DND-41 (cell line): ENCODE measurements around the gene PANX1.
A peak's percentile ranks its signal among the peaks of the same experiment; 100 is the strongest.

Experiments used
- ATAC-seq: fragments of 200-7000 bp; cut with Tn5 transposase; 3 replicates; pipeline ENCODE4 v1.9.1; 2021; ENCODE audit warnings: low read depth; ENCODE audit not compliant: insufficient read depth
- DNase-seq: peaks from one replicate; pipeline ENCODE4 v3.0.0-alpha.2; 2020
- H2AFZ ChIP-seq: 2 replicates; pipeline ENCODE4 v1.6.0; 2012; ENCODE audit warnings: low read depth, low read length
- H3K27ac ChIP-seq: 2 replicates; pipeline ENCODE4 v1.5.1; 2012; ENCODE audit warnings: low read length, inconsistent platforms
- H3K27me3 ChIP-seq: fragments of 200-600 bp; sonication (generic); 2 replicates; pipeline ENCODE4 v1.6.0; 2012; ENCODE audit warnings: low read length, mild to moderate bottlenecking, inconsistent platforms; ENCODE audit not compliant: insufficient read depth, poor library complexity
- H3K36me3 ChIP-seq: 2 replicates; pipeline ENCODE4 v1.5.1; 2012; ENCODE audit warnings: low read length, inconsistent platforms; ENCODE audit not compliant: insufficient read depth
- H3K4me1 ChIP-seq: 2 replicates; pipeline ENCODE4 v1.5.1; 2012; ENCODE audit warnings: mild to moderate bottlenecking, low read length; ENCODE audit not compliant: insufficient read depth
- H3K4me2 ChIP-seq: 2 replicates; pipeline ENCODE4 v1.6.0; 2012; ENCODE audit warnings: mild to moderate bottlenecking, moderate library complexity, low read length, inconsistent platforms; ENCODE audit not compliant: insufficient read depth
- H3K4me3 ChIP-seq, 2 experiments: fragments of 200-600 bp in 1 of 2; shearing (Covaris generic) in 1 of 2; 2 replicates each; pipeline ENCODE4 v1.5.1; 2012 to 2016; ENCODE audit warnings: inconsistent platforms in 2 of 2, low read length in 2 of 2, mild to moderate bottlenecking in 2 of 2, low read depth in 1 of 2, moderate library complexity in 1 of 2
- H3K79me2 ChIP-seq: 2 replicates; pipeline ENCODE4 v1.6.0; 2012; ENCODE audit warnings: low read length, inconsistent platforms; ENCODE audit not compliant: insufficient read depth
- H3K9ac ChIP-seq: 2 replicates; pipeline ENCODE4 v1.6.0; 2012; ENCODE audit warnings: low read depth, mild to moderate bottlenecking, inconsistent platforms, low read length, moderate library complexity
- H3K9me3 ChIP-seq: 2 replicates; pipeline ENCODE4 v1.5.1; 2012; ENCODE audit warnings: low read length, moderate library complexity, mild to moderate bottlenecking, inconsistent platforms; ENCODE audit not compliant: insufficient read depth, severe bottlenecking
- H4K20me1 ChIP-seq: 2 replicates; pipeline ENCODE4 v1.6.0; 2012; ENCODE audit warnings: low read length; ENCODE audit not compliant: insufficient read depth
- CTCF ChIP-seq: IDR thresholded peaks from 2 replicates; pipeline ENCODE4 v1.5.1; 2012; ENCODE audit warnings: borderline replicate concordance, low read length, moderate library complexity, mild to moderate bottlenecking; ENCODE audit not compliant: poor library complexity, severe bottlenecking; ENCODE audit errors: extremely low read depth
- EZH2 ChIP-seq: IDR thresholded peaks from 3 replicates; pipeline ENCODE4 v1.6.1; 2012; ENCODE audit warnings: borderline replicate concordance, low read depth, mild to moderate bottlenecking, moderate library complexity, low read length, inconsistent platforms; ENCODE audit not compliant: severe bottlenecking

The PANX1 gene, protein sequence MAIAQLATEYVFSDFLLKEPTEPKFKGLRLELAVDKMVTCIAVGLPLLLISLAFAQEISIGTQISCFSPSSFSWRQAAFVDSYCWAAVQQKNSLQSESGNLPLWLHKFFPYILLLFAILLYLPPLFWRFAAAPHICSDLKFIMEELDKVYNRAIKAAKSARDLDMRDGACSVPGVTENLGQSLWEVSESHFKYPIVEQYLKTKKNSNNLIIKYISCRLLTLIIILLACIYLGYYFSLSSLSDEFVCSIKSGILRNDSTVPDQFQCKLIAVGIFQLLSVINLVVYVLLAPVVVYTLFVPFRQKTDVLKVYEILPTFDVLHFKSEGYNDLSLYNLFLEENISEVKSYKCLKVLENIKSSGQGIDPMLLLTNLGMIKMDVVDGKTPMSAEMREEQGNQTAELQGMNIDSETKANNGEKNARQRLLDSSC

GRCh38 chr11:94128746-94129511 is at the start of gene PANX1:
Gene PANX1 (plus strand): TSS chr11:94128841. CDS start chr11:94129313, 472 bp downstream.
- Histone ChIP-seq H3K4me3 (peak within 1 kb of the TSS; percentile 78 to 86), H2AFZ (peak within 1 kb of the TSS; percentile 91), H3K9me3 (no peaks in the 10 kb centered on the region), H4K20me1 (peaks cover 32% of the 10 kb centered on the region), H3K4me1 (peaks cover 58% of the 10 kb centered on the region), H3K9ac (peak within 1 kb of the TSS; percentile 83), H3K27me3 (no peaks in the 10 kb centered on the region), H3K79me2 (peaks cover 63% of the 10 kb centered on the region), H3K27ac (peak within 1 kb of the TSS; percentile 83), H3K4me2 (peak within 1 kb of the TSS; percentile 85), H3K36me3 (no peaks in the 10 kb centered on the region; the same call in 1 of the 2 replicates)
- peak; percentile 85 for ATAC-seq
- TF ChIP-seq CTCF (no peak), EZH2 (no peak)
- peak; percentile 81 for DNase-seq

- no peak overlapping the region for H3K27ac ChIP-seq
- H3K9ac ChIP-seq = no peak overlapping the region
- no peaks in the 10 kb centered on the region for H3K79me2 ChIP-seq
- no peaks in the 10 kb centered on the region for H3K4me1 ChIP-seq
- no peak for TF ChIP-seq EZH2
- TF ChIP-seq CTCF = no peak
- no peaks in the 10 kb centered on the region for H4K20me1 ChIP-seq
- ATAC-seq = no peak
- no peaks in the 10 kb centered on the region for H3K9me3 ChIP-seq
- no peak overlapping the region for H2AFZ ChIP-seq
- H3K36me3 ChIP-seq = no peaks in the 10 kb centered on the region
- DNase-seq = no peak
- peaks cover 5% of the 10 kb centered on the region for H3K27me3 ChIP-seq
- H3K4me3 ChIP-seq = no peak overlapping the region
- no peak overlapping the region for H3K4me2 ChIP-seq
Observed at GRCh38 chr11:94084164-94084563, 44.5 kb upstream of the PANX1 start.

GRCh38 chr11:94088906-94089305 is 39.7 kb upstream of the PANX1 start:
- Histone ChIP-seq H3K4me2 (no peak overlapping the region), H3K9ac (no peak overlapping the region), H3K36me3 (no peaks in the 10 kb centered on the region), H3K9me3 (no peaks in the 10 kb centered on the region), H2AFZ (no peak overlapping the region), H3K4me1 (no peaks in the 10 kb centered on the region), H4K20me1 (no peaks in the 10 kb centered on the region), H3K4me3 (no peak overlapping the region), H3K79me2 (no peaks in the 10 kb centered on the region), H3K27me3 (peaks cover 6% of the 10 kb centered on the region), H3K27ac (no peak overlapping the region)
- TF ChIP-seq CTCF (no peak), EZH2 (no peak)
- DNase-seq (no peak), ATAC-seq (no peak)
